NT2/D1 (cell line): Measurements from ENCODE around the gene C15orf61.
A peak's percentile ranks its signal among the peaks of the same experiment; 100 is the strongest.

Experiments used
- DNase-seq: peaks from one replicate; pipeline ENCODE4 v3.0.0-alpha.2; 2011; ENCODE audit warnings: low read depth, low spot score
- H3K27me3 ChIP-seq: 2 replicates; pipeline ENCODE4 v1.6.0; 2011; ENCODE audit warnings: mild to moderate bottlenecking; ENCODE audit not compliant: insufficient read length, insufficient read depth
- H3K36me3 ChIP-seq: 2 replicates; pipeline ENCODE4 v1.6.1; 2011; ENCODE audit warnings: mild to moderate bottlenecking, low read length, mixed read lengths; ENCODE audit not compliant: insufficient read depth, insufficient read length
- H3K4me1 ChIP-seq: 2 replicates; pipeline ENCODE4 v1.5.1; 2011; ENCODE audit not compliant: insufficient read depth, insufficient read length
- H3K4me3 ChIP-seq: 2 replicates; pipeline ENCODE4 v1.5.1; 2011; ENCODE audit warnings: low read depth; ENCODE audit not compliant: insufficient read length
- H3K9ac ChIP-seq: 2 replicates; pipeline ENCODE4 v1.6.0; 2011; ENCODE audit warnings: low read depth; ENCODE audit not compliant: insufficient read length
- H3K9me3 ChIP-seq: 2 replicates; pipeline ENCODE4 v1.5.1; 2011; ENCODE audit warnings: mild to moderate bottlenecking, low read length; ENCODE audit not compliant: insufficient read depth
- SUZ12 ChIP-seq: IDR thresholded peaks from 2 replicates; pipeline ENCODE4 v1.6.1; 2011; ENCODE audit not compliant: insufficient read length, insufficient read depth; ENCODE audit errors: extremely low read depth
- YY1 ChIP-seq: IDR thresholded peaks from 2 replicates; pipeline ENCODE4 v1.6.1; 2011; ENCODE audit not compliant: insufficient read length, insufficient read depth
- ZNF274 ChIP-seq: IDR thresholded peaks from 2 replicates; pipeline ENCODE4 v1.6.1; 2011; ENCODE audit warnings: mild to moderate bottlenecking, low read depth, low read length

The C15orf61 gene

GRCh38 chr15:67547064-67547463 lies 26.1 kb downstream of the C15orf61 start:
- H3K9ac ChIP-seq = no peak overlapping the region
- H3K9me3 ChIP-seq = no peaks in the 10 kb centered on the region
- H3K4me1 ChIP-seq = peaks cover 4% of the 10 kb centered on the region
- TF ChIP-seq ZNF274 (no peak), YY1 (no peak), SUZ12 (no peak)
- no peak for DNase-seq
- no peak overlapping the region for H3K4me3 ChIP-seq
- no peaks in the 10 kb centered on the region for H3K27me3 ChIP-seq
- H3K36me3 ChIP-seq = peaks cover 17% of the 10 kb centered on the region

- Histone ChIP-seq H3K4me1 (peaks cover 4% of the 10 kb centered on the region), H3K27me3 (no peaks in the 10 kb centered on the region), H3K9me3 (no peaks in the 10 kb centered on the region), H3K9ac (no peak overlapping the region), H3K4me3 (no peak overlapping the region), H3K36me3 (peaks cover 17% of the 10 kb centered on the region)
- TF ChIP-seq YY1 = no peak
- no peak for TF ChIP-seq ZNF274
- TF ChIP-seq SUZ12 = no peak
- DNase-seq = no peak
Observed at GRCh38 chr15:67547836-67548235, 26.9 kb downstream of the C15orf61 start.

DNA sequence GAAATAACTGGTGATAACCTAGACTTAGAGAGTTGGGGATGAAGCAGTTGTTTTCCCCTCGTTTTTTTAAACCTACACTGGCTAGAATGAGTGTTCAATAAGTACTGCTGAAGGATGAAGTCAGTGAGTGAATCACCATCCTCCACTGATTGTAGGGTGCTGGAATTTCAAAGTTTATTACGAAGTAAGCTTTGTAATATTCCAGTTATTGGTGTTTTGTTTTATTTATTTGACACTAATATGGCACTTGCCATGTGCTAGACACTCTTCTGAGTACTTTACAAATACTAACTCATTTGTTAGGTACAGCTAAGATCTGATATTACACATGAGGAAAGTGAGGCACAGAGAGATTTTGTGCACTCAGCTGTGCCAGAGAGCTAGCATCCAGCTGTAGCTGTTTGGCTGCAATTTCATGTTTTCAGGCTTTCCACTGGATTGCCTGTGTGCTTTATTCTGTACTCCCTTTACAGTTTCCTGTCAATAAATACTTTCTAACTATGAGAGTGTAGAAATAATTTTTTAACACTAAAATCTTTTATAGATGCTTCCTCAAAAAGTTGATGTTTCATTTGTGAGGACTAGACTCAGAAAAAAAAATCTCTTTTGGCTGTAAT lies 27.4 kb downstream of the C15orf61 start:
- Histone ChIP-seq H3K9ac (no peak overlapping the region), H3K4me1 (peaks cover 2% of the 10 kb centered on the region), H3K4me3 (no peak overlapping the region), H3K36me3 (peaks cover 17% of the 10 kb centered on the region), H3K9me3 (no peaks in the 10 kb centered on the region), H3K27me3 (no peaks in the 10 kb centered on the region)
- no peak for DNase-seq
- no peak for TF ChIP-seq SUZ12

- Histone ChIP-seq H3K4me3 (no peak overlapping the region), H3K4me1 (no peaks in the 10 kb centered on the region), H3K9ac (no peak overlapping the region), H3K27me3 (no peaks in the 10 kb centered on the region), H3K36me3 (peaks cover 17% of the 10 kb centered on the region), H3K9me3 (no peaks in the 10 kb centered on the region)
- peak; percentile 82 for DNase-seq
- no peak for TF ChIP-seq SUZ12
- TF ChIP-seq YY1 = peak; percentile 16
Observed at GRCh38 chr15:67548862-67549651, 28.1 kb downstream of the C15orf61 start.

DNA sequence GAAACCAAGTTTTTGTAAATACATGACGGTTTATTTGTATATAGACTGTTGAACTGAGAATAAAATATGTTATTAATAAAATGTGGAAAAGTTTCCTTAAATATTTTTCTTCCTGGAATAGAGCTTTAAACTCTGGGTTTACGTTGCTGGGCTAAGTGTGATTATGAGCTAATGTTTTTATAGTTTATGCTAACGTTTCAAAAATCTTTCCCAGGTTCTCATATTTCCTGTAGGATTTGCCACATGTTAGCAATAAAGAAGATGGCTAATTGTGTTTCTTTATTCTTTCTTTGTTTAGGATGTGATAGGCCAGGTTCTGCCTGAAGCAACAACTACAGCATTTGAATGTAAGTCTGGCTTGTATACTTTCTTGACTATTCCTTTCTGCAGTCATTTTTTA lies 28.8 kb downstream of the C15orf61 start:
- TF ChIP-seq YY1 (no peak), ZNF274 (no peak), SUZ12 (no peak)
- H3K27me3 ChIP-seq = no peaks in the 10 kb centered on the region
- no peak for DNase-seq
- H3K4me1 ChIP-seq = no peaks in the 10 kb centered on the region
- no peak overlapping the region for H3K9ac ChIP-seq
- H3K36me3 ChIP-seq = peaks cover 15% of the 10 kb centered on the region
- H3K4me3 ChIP-seq = no peak overlapping the region
- H3K9me3 ChIP-seq = no peaks in the 10 kb centered on the region

- no peak overlapping the region for H3K9ac ChIP-seq
Observed at GRCh38 chr15:67550522-67550921, 29.6 kb downstream of the C15orf61 start.

DNA sequence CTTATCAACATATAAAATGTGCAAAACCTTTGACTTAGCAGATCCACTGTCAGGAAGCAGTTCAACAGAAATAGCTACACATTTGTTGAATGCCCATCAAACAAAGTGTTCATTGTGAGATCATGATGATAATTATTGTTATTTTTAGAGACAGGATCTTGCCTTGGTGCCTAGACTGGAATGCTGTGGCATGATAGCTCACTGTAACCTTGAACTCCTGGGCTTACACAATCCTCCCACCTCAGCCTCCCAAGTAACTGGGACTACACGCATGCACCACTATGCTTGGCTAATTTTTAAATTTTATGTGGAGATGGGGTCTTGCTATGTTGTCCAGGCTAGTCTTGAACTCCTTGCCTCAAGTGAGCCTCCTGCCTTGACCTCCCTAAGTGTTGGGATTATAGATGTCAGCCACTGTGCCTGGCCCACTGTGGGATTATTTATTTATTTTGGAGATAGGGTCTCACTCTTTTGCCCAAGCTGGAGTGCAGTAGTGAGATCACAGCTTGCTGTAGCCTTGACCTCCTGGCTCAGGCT lies 30.3 kb downstream of the C15orf61 start:
- H3K4me1 ChIP-seq = no peaks in the 10 kb centered on the region
- no peak for DNase-seq
- TF ChIP-seq YY1 (no peak), ZNF274 (no peak), SUZ12 (no peak)
- no peak overlapping the region for H3K4me3 ChIP-seq
- H3K9ac ChIP-seq = no peak overlapping the region
- H3K9me3 ChIP-seq = no peaks in the 10 kb centered on the region
- H3K36me3 ChIP-seq = peaks cover 9% of the 10 kb centered on the region
- H3K27me3 ChIP-seq = no peaks in the 10 kb centered on the region

More at GRCh38 chr15:67550522-67550921, 29.6 kb downstream of the C15orf61 start:
- no peak overlapping the region for H3K4me3 ChIP-seq
- no peaks in the 10 kb centered on the region for H3K4me1 ChIP-seq
- no peak for TF ChIP-seq YY1
- H3K27me3 ChIP-seq = no peaks in the 10 kb centered on the region
- no peaks in the 10 kb centered on the region for H3K9me3 ChIP-seq
- no peak for DNase-seq
- peaks cover 10% of the 10 kb centered on the region for H3K36me3 ChIP-seq
